ENCODE data around the gene MALL.
"Not testable (repeated sequence)": the region's sequence is repeated elsewhere in the genome, so short reads cannot be mapped to it uniquely, and the experiment has no call there.

MALL gene

GRCh38 chr2:110055819-110056408, 59.7 kb downstream of the MALL start:
- H3K4me1 ChIP-seq (ENCODE audit: control insufficient read depth, low read depth, low read length); H3K4me3 ChIP-seq (ENCODE audit: low read length); H3K9ac ChIP-seq (ENCODE audit: low read length); H3K36me3 ChIP-seq (ENCODE audit: control insufficient read depth, low read depth, low read length); H3K9me3 ChIP-seq (ENCODE audit: control insufficient read depth, low read depth, low read length); H3K27ac ChIP-seq (ENCODE audit: low read length); H3K27me3 ChIP-seq (ENCODE audit: control insufficient read depth, insufficient read depth, low read length): not testable (repeated sequence)

DNA sequence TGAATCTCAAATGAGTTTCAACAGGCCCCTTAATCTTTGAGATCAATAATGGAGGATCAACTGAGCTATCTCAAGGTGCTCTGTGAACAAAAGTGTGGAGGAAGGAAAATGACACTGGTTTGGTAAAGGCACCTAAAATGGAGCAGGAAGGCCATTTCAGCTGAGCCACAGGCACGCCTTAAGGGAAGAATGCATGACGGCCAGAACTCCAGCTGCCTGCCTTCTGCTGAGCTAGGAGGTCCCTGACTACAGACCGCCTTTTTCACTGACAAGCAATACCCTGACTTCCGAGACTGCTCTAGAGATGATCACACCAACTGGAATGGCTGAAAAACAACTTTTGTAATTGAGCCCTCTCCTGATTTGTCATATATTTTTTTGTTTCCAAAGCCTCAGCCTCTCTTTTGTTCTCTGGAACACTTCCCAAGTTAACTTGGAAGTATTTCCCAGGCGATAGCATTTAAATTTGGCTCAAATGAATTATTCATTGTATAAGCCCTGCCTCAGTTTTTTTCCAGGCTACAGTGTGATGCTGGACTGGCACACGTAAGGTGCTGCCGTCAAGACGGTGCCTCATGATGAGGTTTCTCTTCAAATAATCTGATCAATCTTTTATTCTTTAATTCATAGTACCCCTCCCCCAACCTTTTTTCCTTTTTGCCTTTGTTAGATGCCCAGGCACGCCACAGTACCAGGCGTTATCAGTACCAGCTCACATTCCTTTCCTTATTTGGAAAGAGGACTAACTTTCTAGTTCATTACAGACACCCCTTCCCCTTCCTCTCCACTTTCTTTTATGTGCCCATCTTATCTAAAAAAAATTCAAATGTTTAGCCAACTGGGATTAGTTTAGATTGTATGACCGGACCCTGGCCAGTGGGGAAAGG, 60.9 kb downstream of the MALL start:
- H3K27ac ChIP-seq (ENCODE audit: low read length); H3K9me3 ChIP-seq (ENCODE audit: control insufficient read depth, low read depth, low read length); H3K27me3 ChIP-seq (ENCODE audit: control insufficient read depth, insufficient read depth, low read length); H3K36me3 ChIP-seq (ENCODE audit: control insufficient read depth, low read depth, low read length); H3K4me1 ChIP-seq (ENCODE audit: control insufficient read depth, low read depth, low read length); H3K9ac ChIP-seq (ENCODE audit: low read length); H3K4me3 ChIP-seq (ENCODE audit: low read length): not testable (repeated sequence)

- not testable (repeated sequence) for H3K4me1 ChIP-seq (ENCODE audit: control insufficient read depth, low read depth, low read length); H3K27me3 ChIP-seq (ENCODE audit: control insufficient read depth, insufficient read depth, low read length); H3K9ac ChIP-seq (ENCODE audit: low read length); H3K27ac ChIP-seq (ENCODE audit: low read length); H3K36me3 ChIP-seq (ENCODE audit: control insufficient read depth, low read depth, low read length); H3K4me3 ChIP-seq (ENCODE audit: low read length); H3K9me3 ChIP-seq (ENCODE audit: control insufficient read depth, low read depth, low read length)
These were observed 61.9 kb downstream of the MALL start for GRCh38 chr2:110053688-110054087.

- not testable (repeated sequence) for H3K27me3 ChIP-seq (ENCODE audit: control insufficient read depth, insufficient read depth, low read length); H3K27ac ChIP-seq (ENCODE audit: low read length); H3K9ac ChIP-seq (ENCODE audit: low read length); H3K4me1 ChIP-seq (ENCODE audit: control insufficient read depth, low read depth, low read length); H3K4me3 ChIP-seq (ENCODE audit: low read length); H3K36me3 ChIP-seq (ENCODE audit: control insufficient read depth, low read depth, low read length); H3K9me3 ChIP-seq (ENCODE audit: control insufficient read depth, low read depth, low read length)
These were observed 63.5 kb downstream of the MALL start for GRCh38 chr2:110052166-110052565.

- H3K4me3 ChIP-seq (ENCODE audit: low read length); H3K27me3 ChIP-seq (ENCODE audit: control insufficient read depth, insufficient read depth, low read length); H3K27ac ChIP-seq (ENCODE audit: low read length); H3K9me3 ChIP-seq (ENCODE audit: control insufficient read depth, low read depth, low read length); H3K9ac ChIP-seq (ENCODE audit: low read length); H3K36me3 ChIP-seq (ENCODE audit: control insufficient read depth, low read depth, low read length); H3K4me1 ChIP-seq (ENCODE audit: control insufficient read depth, low read depth, low read length): not testable (repeated sequence)
These were observed 65.4 kb downstream of the MALL start for GRCh38 chr2:110050222-110050621.

DNA sequence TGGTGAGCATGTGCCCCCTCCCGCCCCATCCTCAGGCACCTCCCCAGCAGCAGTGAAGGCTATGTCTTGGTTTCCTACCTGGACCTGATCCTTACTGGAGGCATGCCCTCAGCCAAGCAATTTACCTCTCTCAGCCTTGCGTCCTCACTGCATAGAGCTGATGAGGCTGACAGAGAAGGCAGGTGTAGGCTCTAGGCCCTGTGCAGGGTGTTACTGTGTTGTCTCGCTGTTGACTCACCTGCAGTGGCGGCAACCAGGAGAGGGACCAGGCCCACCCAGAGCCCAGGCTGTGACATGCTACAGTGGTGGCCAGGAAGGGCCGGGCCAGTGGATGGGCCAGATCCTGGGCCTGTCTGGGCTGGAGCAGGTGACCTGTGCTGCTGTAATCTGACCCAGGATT, 65.9 kb downstream of the MALL start:
- not testable (repeated sequence) for H3K9ac ChIP-seq (ENCODE audit: low read length); H3K27ac ChIP-seq (ENCODE audit: low read length); H3K27me3 ChIP-seq (ENCODE audit: control insufficient read depth, insufficient read depth, low read length); H3K4me3 ChIP-seq (ENCODE audit: low read length); H3K36me3 ChIP-seq (ENCODE audit: control insufficient read depth, low read depth, low read length); H3K9me3 ChIP-seq (ENCODE audit: control insufficient read depth, low read depth, low read length); H3K4me1 ChIP-seq (ENCODE audit: control insufficient read depth, low read depth, low read length)

- H3K9ac ChIP-seq (ENCODE audit: low read length); H3K36me3 ChIP-seq (ENCODE audit: control insufficient read depth, low read depth, low read length); H3K9me3 ChIP-seq (ENCODE audit: control insufficient read depth, low read depth, low read length); H3K4me1 ChIP-seq (ENCODE audit: control insufficient read depth, low read depth, low read length); H3K27ac ChIP-seq (ENCODE audit: low read length); H3K27me3 ChIP-seq (ENCODE audit: control insufficient read depth, insufficient read depth, low read length); H3K4me3 ChIP-seq (ENCODE audit: low read length): not testable (repeated sequence)
These were observed 67.1 kb downstream of the MALL start for GRCh38 chr2:110048255-110049197.

GRCh38 chr2:110047225-110047624, 68.4 kb downstream of the MALL start:
- H3K4me3 ChIP-seq (ENCODE audit: low read length); H3K4me1 ChIP-seq (ENCODE audit: control insufficient read depth, low read depth, low read length); H3K9ac ChIP-seq (ENCODE audit: low read length); H3K9me3 ChIP-seq (ENCODE audit: control insufficient read depth, low read depth, low read length); H3K27me3 ChIP-seq (ENCODE audit: control insufficient read depth, insufficient read depth, low read length); H3K27ac ChIP-seq (ENCODE audit: low read length); H3K36me3 ChIP-seq (ENCODE audit: control insufficient read depth, low read depth, low read length): not testable (repeated sequence)

DNA sequence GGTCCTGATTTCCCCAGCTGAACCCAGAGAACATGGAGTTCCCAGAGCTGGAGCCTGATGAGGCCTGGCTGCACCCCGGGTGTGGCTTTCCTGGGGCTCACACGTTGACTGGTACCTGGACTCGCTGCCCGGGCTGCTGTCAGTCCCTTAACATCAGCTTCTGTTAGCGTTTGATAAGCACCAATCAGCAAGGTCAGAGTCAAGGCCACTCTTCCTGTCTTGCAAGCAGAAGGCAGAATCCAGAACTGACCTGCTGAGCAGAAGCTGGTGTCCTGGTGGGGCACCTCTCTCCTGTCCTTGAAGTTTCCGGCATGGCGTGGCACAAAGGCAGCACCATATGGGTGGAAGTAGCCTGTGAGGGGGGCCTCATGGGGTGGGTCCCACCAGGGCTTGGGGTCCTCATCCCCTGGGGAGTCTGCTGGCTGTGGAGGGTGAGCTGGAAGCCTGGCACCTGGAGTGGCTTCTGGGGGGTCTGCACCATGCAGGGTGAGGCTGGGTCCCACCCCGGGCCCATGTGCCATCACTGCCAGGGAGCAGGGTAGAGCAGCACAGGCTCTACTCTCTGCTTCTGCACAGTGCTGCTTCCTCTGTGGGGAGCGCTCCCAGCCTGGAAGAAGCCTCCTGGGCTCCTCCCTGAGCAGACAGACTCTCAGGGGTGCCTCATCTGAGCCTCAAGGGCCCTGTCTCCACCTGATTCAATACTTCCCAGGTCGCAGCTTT, 73.5 kb downstream of the MALL start:
- not testable (repeated sequence) for H3K9ac ChIP-seq (ENCODE audit: low read length); H3K27ac ChIP-seq (ENCODE audit: low read length); H3K9me3 ChIP-seq (ENCODE audit: control insufficient read depth, low read depth, low read length); H3K27me3 ChIP-seq (ENCODE audit: control insufficient read depth, insufficient read depth, low read length); H3K36me3 ChIP-seq (ENCODE audit: control insufficient read depth, low read depth, low read length); H3K4me1 ChIP-seq (ENCODE audit: control insufficient read depth, low read depth, low read length); H3K4me3 ChIP-seq (ENCODE audit: low read length)

DNA sequence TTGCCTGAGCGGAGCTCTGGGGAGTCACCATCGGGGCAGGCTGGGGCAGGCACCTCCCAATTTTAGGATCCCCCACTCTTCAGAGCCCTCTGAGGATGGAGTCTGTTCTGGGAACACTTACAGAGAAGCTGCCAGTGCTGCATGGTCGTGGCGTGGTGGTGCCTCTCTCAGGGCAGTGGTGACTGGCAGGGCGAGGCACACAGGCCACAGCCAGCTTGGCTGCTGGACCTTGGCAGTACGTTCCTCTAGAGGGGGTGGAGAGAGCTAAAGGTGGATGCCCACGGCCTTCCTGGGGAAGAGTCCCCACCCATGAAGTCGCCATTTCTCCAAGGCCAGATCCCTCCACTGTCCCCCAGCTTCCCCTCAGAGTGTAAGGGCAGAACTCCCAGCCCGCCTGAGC, 78.3 kb downstream of the MALL start:
- not testable (repeated sequence) for H3K9ac ChIP-seq (ENCODE audit: low read length); H3K4me3 ChIP-seq (ENCODE audit: low read length); H3K27me3 ChIP-seq (ENCODE audit: control insufficient read depth, insufficient read depth, low read length); H3K27ac ChIP-seq (ENCODE audit: low read length); H3K9me3 ChIP-seq (ENCODE audit: control insufficient read depth, low read depth, low read length); H3K4me1 ChIP-seq (ENCODE audit: control insufficient read depth, low read depth, low read length); H3K36me3 ChIP-seq (ENCODE audit: control insufficient read depth, low read depth, low read length)

GRCh38 chr2:110035384-110035783, 80.2 kb downstream of the MALL start:
- H3K4me3 ChIP-seq (ENCODE audit: low read length); H3K36me3 ChIP-seq (ENCODE audit: control insufficient read depth, low read depth, low read length); H3K4me1 ChIP-seq (ENCODE audit: control insufficient read depth, low read depth, low read length); H3K9ac ChIP-seq (ENCODE audit: low read length); H3K9me3 ChIP-seq (ENCODE audit: control insufficient read depth, low read depth, low read length); H3K27me3 ChIP-seq (ENCODE audit: control insufficient read depth, insufficient read depth, low read length); H3K27ac ChIP-seq (ENCODE audit: low read length): not testable (repeated sequence)
